NCI-H2227 treated with DMSO at 0.1 percent for 48 hours (cell line): Measurements from ENCODE around the gene KRTAP5-10.
"Not testable (repeated sequence)": the region's sequence is repeated elsewhere in the genome, so short reads cannot be mapped to it uniquely, and the experiment has no call there.

Source experiments
- DNase-seq: peaks from one replicate; lab custom pipeline; 2025; lab: John Stamatoyannopoulos, UW

KRTAP5-10 gene

GRCh38 chr11:71572811-71573210 lies 7.4 kb downstream of the KRTAP5-10 start:
- DNase-seq, result no peak

GRCh38 chr11:71574418-71574817 lies 9.1 kb downstream of the KRTAP5-10 start:
- DNase-seq, result no peak

- no peak for DNase-seq
Observed at GRCh38 chr11:71575723-71576424, 10.5 kb downstream of the KRTAP5-10 start.

GRCh38 chr11:71576688-71577465 lies 11.5 kb downstream of the KRTAP5-10 start:
- DNase-seq, result not testable (repeated sequence)

- DNase-seq, result no peak
Observed at GRCh38 chr11:71577469-71578004, 12.2 kb downstream of the KRTAP5-10 start.

GRCh38 chr11:71579513-71579912 lies 14.2 kb downstream of the KRTAP5-10 start:
- not testable (repeated sequence) for DNase-seq

- peak; percentile 12 for DNase-seq
Observed at GRCh38 chr11:71580057-71581003, 15.0 kb downstream of the KRTAP5-10 start.

GRCh38 chr11:71581826-71582225 lies 16.5 kb downstream of the KRTAP5-10 start:
- DNase-seq, result no peak

- no peak for DNase-seq
Observed at GRCh38 chr11:71582309-71582895, 17.0 kb downstream of the KRTAP5-10 start, which contains the start of gene KRTAP5-11. Gene KRTAP5-11 (minus strand): TSS chr11:71582875. CDS start chr11:71582837, 38 bp downstream.

GRCh38 chr11:71582969-71583368 lies 17.6 kb downstream of the KRTAP5-10 start:
- not testable (repeated sequence) for DNase-seq

- not testable (repeated sequence) for DNase-seq
Observed at GRCh38 chr11:71585673-71586072, 20.3 kb downstream of the KRTAP5-10 start.

GRCh38 chr11:71588314-71588713 lies 23.0 kb downstream of the KRTAP5-10 start:
- DNase-seq, result not testable (repeated sequence)

GRCh38 chr11:71588822-71589545 lies 23.6 kb downstream of the KRTAP5-10 start:
- DNase-seq, result not testable (repeated sequence)

GRCh38 chr11:71589546-71589920 lies 24.2 kb downstream of the KRTAP5-10 start:
- not testable (repeated sequence) for DNase-seq

GRCh38 chr11:71603221-71603620 lies 37.9 kb downstream of the KRTAP5-10 start:
- DNase-seq, result not testable (repeated sequence)

GRCh38 chr11:71604798-71605488 lies 39.6 kb downstream of the KRTAP5-10 start:
- not testable (repeated sequence) for DNase-seq

- not testable (repeated sequence) for DNase-seq
Observed at GRCh38 chr11:71606853-71607519, 41.6 kb downstream of the KRTAP5-10 start.

- DNase-seq, result not testable (repeated sequence)
Observed at GRCh38 chr11:71607520-71608216, 42.3 kb downstream of the KRTAP5-10 start.

GRCh38 chr11:71608272-71608671 lies 42.9 kb downstream of the KRTAP5-10 start:
- not testable (repeated sequence) for DNase-seq
